ENCODE data around the gene HSPA2. TPM values are rescaled to one million over a fixed set of nuclear protein-coding genes. Genes with fewer than 3 reads are reported as not detected.
"Not testable (repeated sequence)": the region's sequence is repeated elsewhere in the genome, so short reads cannot be mapped to it uniquely, and the experiment has no call there.

Gene HSPA2
- total and polyA plus RNA-seq, 11 donors: 3.2 to 96.0 (median 22.9) TPM

GRCh38 chr14:64566651-64567122 lies 26.1 kb downstream of the HSPA2 start:
- H3K9me3 ChIP-seq: no peaks in the 10 kb centered on the region
- no peaks in the 10 kb centered on the region for H3K36me3 ChIP-seq
- H3K27ac ChIP-seq: peak overlapping the region in 4 of 12 donors; percentile 35 to 78 (median 45)
- DNase-seq (no peak), ATAC-seq (peak in 2 of 4 donors; percentile 8 to 33)
- intact Hi-C loops (cut with DNase I): loop anchor here in 2 of 10 donors (5.0 to 10.0 kb wide), 2 partner anchors 46 to 48 kb away; no protein-coding TSS in a partner anchor
- peaks cover 0 to 32% (median 18%) of the 10 kb centered on the region in 12 donors for H3K4me1 ChIP-seq
- H3K4me3 ChIP-seq: no peak overlapping the region
- no peaks in the 10 kb centered on the region for H3K27me3 ChIP-seq
- TF ChIP-seq POLR2A (IDR thresholded peaks at IDR 0.05) (no peak), CTCF (IDR thresholded peaks at IDR 0.05) (no peak)
- WGBS, 4 donors: 64 to 70% (median 68%) methylated on average over 4 to 5 of the region's 5 CpGs

- WGBS, 4 donors: 36 to 54% (median 46%) methylated on average over 3 of the region's 3 CpGs
- no peak overlapping the region for H3K4me3 ChIP-seq
- DNase-seq: peak in 4 of 5 donors; percentile 51 to 84 (median 62)
- peak; percentile 91 to 97 (median 96) for ATAC-seq
- TF ChIP-seq POLR2A (IDR thresholded peaks at IDR 0.05): no peak
- no peak for TF ChIP-seq CTCF (IDR thresholded peaks at IDR 0.05)
- H3K27me3 ChIP-seq: no peaks in the 10 kb centered on the region
- H3K27ac ChIP-seq: peak overlapping the region; percentile 26 to 78 (median 65)
- H3K36me3 ChIP-seq: no peaks in the 10 kb centered on the region
- peaks cover 0 to 40% (median 18%) of the 10 kb centered on the region in 12 donors for H3K4me1 ChIP-seq
- intact Hi-C loops (cut with DNase I): loop anchor here in 3 of 10 donors (2.0 to 10.0 kb wide), 4 partner anchors 28 to 68 kb away; partner anchors contain the start of gene HSPA2 (in 2 of the 3)
- no peaks in the 10 kb centered on the region for H3K9me3 ChIP-seq
Measured at GRCh38 chr14:64569138-64569631, 28.6 kb downstream of the HSPA2 start.

GRCh38 chr14:64569646-64570045 lies 29.1 kb downstream of the HSPA2 start:
- H3K4me3 ChIP-seq, H3K27me3 ChIP-seq, H3K9me3 ChIP-seq, DNase-seq, H3K36me3 ChIP-seq: not testable (repeated sequence)
- Histone ChIP-seq H3K4me1 (peaks cover 0 to 40% (median 18%) of the 10 kb centered on the region in 12 donors), H3K27ac (peak overlapping the region; percentile 26 to 78 (median 65))
- peak in 1 of 4 donors; percentile 7 for ATAC-seq
- intact Hi-C loops (cut with DNase I): loop anchor here in 3 of 10 donors (2.0 to 10.0 kb wide), 4 partner anchors 29 to 67 kb away; partner anchors contain the start of gene HSPA2 (in 2 of the 3)
- 77 to 87% (median 86%) methylated on average over 7 of the region's 7 CpGs for WGBS, 4 donors

- no peaks in the 10 kb centered on the region for H3K36me3 ChIP-seq
- ATAC-seq: peak in 2 of 4 donors; percentile 25 to 27
- no peaks in the 10 kb centered on the region for H3K27me3 ChIP-seq
- intact Hi-C loops (cut with DNase I): no loop called here
- DNase-seq: no peak
- H3K4me1 ChIP-seq: peaks cover 0 to 28% (median 10%) of the 10 kb centered on the region in 12 donors
- peak overlapping the region in 6 of 12 donors; percentile 7 to 78 (median 27) for H3K27ac ChIP-seq
- H3K9me3 ChIP-seq: no peaks in the 10 kb centered on the region
- H3K4me3 ChIP-seq: no peak overlapping the region
- TF ChIP-seq POLR2A (IDR thresholded peaks at IDR 0.05): no peak
- no peak for TF ChIP-seq CTCF (IDR thresholded peaks at IDR 0.05)
Measured at GRCh38 chr14:64572386-64573104, 32.0 kb downstream of the HSPA2 start.
